ENCODE measurements around the gene BRAT1.

GRCh38 chr7:2540641-2541051 is 14.7 kb downstream of the BRAT1 start:
- TF ChIP-seq CTCF (conservative IDR thresholded peaks at IDR 0.05), result no peak
- no peak for TF ChIP-seq EZH2 (IDR thresholded peaks at IDR 0.05; ENCODE audit: low read depth)
